H1 (cell line): ENCODE measurements around the gene EPHA6.

Experiments used
- BCL11A ChIP-seq, 2 experiments: IDR thresholded peaks; one replicate each; pipeline ENCODE4 v1.6.1; 2011; ENCODE audit warnings: low read depth in 2 of 2, low read length in 2 of 2, mild to moderate bottlenecking in 2 of 2
- MAFK ChIP-seq: IDR thresholded peaks from 2 replicates; pipeline ENCODE4 v1.6.1; 2012; ENCODE audit warnings: low read depth, mild to moderate bottlenecking, improper control_type of control experiment, low read length
- SIN3A ChIP-seq, 2 experiments: IDR thresholded peaks in 1 of 2; conservative IDR thresholded peaks in 1 of 2; 2 replicates each; pipeline ENCODE4 v1.6.1; 2011 to 2012; ENCODE audit warnings: low read length in 2 of 2, improper control_type of control experiment in 1 of 2, low read depth in 1 of 2, mild to moderate bottlenecking in 1 of 2
- YY1 ChIP-seq: IDR thresholded peaks from 2 replicates; pipeline ENCODE4 v1.6.1; 2011; ENCODE audit warnings: low read depth, mild to moderate bottlenecking, low read length

- TF ChIP-seq SIN3A (conservative IDR thresholded peaks at IDR 0.05 in 1 of 2, IDR thresholded peaks at IDR 0.05 in 1 of 2; ENCODE audit: low read depth in 1 of 2, low read length in 2 of 2): no peak
- no peak for TF ChIP-seq BCL11A (IDR thresholded peaks at IDR 0.05; ENCODE audit: low read depth in 2 of 2, low read length in 2 of 2)
- no peak for TF ChIP-seq MAFK
- TF ChIP-seq YY1: no peak
Measured at GRCh38 chr3:97575742-97576141, 761.3 kb downstream of the EPHA6 start.
